ACC112 (cell line): ENCODE data around the gene LIMS1.
"Not testable (repeated sequence)": the region's sequence is repeated elsewhere in the genome, so short reads cannot be mapped to it uniquely, and the experiment has no call there.

Source experiments
- H2AFZ ChIP-seq: fragments of 200-600 bp; sonication (generic); one replicate; pipeline ENCODE4 v1.6.0; 2017; ENCODE audit warnings: antibody characterized with exemption, low read length; ENCODE audit not compliant: unreplicated experiment
- H3K27ac ChIP-seq: fragments of 200-600 bp; sonication (generic); 2 replicates; pipeline ENCODE4 v1.5.1; 2014; ENCODE audit warnings: low read depth, mild to moderate bottlenecking, antibody characterized with exemption, low read length, moderate library complexity
- H3K27me3 ChIP-seq: fragments of 200-600 bp; sonication (generic); 2 replicates; pipeline ENCODE4 v1.6.1; 2014; ENCODE audit warnings: mild to moderate bottlenecking, antibody characterized with exemption, low read length, moderate library complexity, mixed read lengths; ENCODE audit not compliant: insufficient read depth
- H3K36me3 ChIP-seq: fragments of 200-600 bp; sonication (generic); 2 replicates; pipeline ENCODE4 v1.6.1; 2016; ENCODE audit warnings: mild to moderate bottlenecking, antibody characterized with exemption, low read length, moderate library complexity, mixed read lengths; ENCODE audit not compliant: insufficient read depth
- H3K4me1 ChIP-seq: fragments of 200-600 bp; sonication (generic); one replicate; pipeline ENCODE4 v1.6.1; 2016; ENCODE audit warnings: low read length, mixed read lengths; ENCODE audit not compliant: insufficient read depth, unreplicated experiment, control insufficient read depth
- H3K4me3 ChIP-seq: fragments of 200-600 bp; sonication (generic); 2 replicates; pipeline ENCODE4 v1.5.1; 2014; ENCODE audit warnings: mild to moderate bottlenecking, low read depth, low read length
- H3K79me2 ChIP-seq: fragments of 200-600 bp; sonication (generic); one replicate; pipeline ENCODE4 v1.6.0; 2016; ENCODE audit warnings: low read length; ENCODE audit not compliant: control insufficient read depth, unreplicated experiment, insufficient read depth

LIMS1 gene

DNA sequence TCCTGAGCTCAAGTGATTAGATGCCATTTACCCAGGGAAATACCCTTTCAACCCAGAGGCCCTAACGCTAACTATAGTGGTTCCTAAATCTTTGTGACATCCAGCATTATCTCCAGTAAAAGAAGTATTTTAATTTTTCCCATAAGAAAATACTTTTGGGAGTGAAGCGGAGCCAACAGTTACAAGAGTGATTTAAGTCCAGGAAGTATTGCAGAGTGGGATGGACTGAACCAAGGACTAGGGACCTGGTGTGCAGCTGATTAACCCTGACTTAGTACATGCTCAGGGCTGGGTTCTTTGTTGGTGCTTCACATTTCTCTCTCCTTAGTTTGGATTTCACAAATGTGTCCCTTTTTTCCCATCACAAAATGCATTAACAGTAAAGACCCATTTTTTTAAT, 129.1 kb downstream of the LIMS1 start:
- H3K79me2 ChIP-seq, result peaks cover 12% of the 10 kb centered on the region
- H2AFZ ChIP-seq, H3K27me3 ChIP-seq, H3K36me3 ChIP-seq, H3K27ac ChIP-seq, H3K4me3 ChIP-seq: not testable (repeated sequence)
- peaks cover 11% of the 10 kb centered on the region for H3K4me1 ChIP-seq

DNA sequence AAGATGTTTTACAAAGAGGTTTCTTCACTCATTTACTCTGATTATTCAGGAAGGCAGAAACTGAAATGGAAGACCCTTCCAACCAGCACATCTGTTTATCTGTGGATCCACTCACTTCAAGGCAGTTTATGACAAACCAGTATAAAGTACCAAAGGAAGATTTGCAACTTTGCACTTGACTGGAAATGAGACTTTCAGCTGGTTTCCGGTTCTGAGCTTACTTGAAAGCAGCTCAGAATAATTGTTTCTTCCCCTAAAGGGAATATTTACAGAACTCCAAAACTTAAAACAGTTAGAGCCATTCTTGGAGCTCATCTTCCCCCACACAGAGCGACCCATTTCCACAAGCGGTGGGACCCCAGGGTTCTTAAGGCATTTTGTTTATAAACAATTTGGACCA, 129.8 kb downstream of the LIMS1 start:
- not testable (repeated sequence) for H3K4me3 ChIP-seq

GRCh38 chr2:108664979-108665378, 130.7 kb downstream of the LIMS1 start:
- H3K36me3 ChIP-seq, H3K79me2 ChIP-seq, H3K4me3 ChIP-seq, H3K27ac ChIP-seq, H3K27me3 ChIP-seq, H2AFZ ChIP-seq: not testable (repeated sequence)
- H3K4me1 ChIP-seq, result peaks cover 11% of the 10 kb centered on the region

More for the DNA sequence above, 129.8 kb downstream of the LIMS1 start:
- H3K4me1 ChIP-seq, result peaks cover 11% of the 10 kb centered on the region
- not testable (repeated sequence) for H3K36me3 ChIP-seq, H3K79me2 ChIP-seq, H3K27ac ChIP-seq, H2AFZ ChIP-seq, H3K27me3 ChIP-seq

DNA sequence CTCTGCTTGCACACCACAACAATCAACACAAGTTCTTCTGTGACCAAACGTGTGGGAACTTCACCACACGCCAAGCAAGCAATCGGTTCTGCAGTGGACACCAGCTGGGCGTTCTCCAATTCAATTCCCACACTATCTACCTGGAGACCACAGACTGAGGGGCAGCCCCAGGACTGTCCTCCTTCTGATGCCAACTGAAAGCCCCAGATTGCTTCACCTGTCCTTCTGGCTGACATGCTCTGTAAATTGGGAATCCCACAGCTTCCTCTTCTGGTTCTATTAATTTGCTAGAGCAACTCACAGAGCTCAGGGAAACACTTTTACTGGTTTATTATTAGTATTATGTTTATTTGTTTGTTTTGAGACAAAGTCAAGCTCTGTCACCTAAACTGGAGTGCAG, 131.7 kb downstream of the LIMS1 start:
- H3K36me3 ChIP-seq, H3K27ac ChIP-seq, H2AFZ ChIP-seq, H3K4me3 ChIP-seq, H3K27me3 ChIP-seq, H3K79me2 ChIP-seq: not testable (repeated sequence)
- H3K4me1 ChIP-seq, result peaks cover 11% of the 10 kb centered on the region

GRCh38 chr2:108667140-108667539, 132.9 kb downstream of the LIMS1 start:
- H2AFZ ChIP-seq, H3K4me1 ChIP-seq, H3K27ac ChIP-seq: not testable (repeated sequence)

GRCh38 chr2:108670282-108670681, 136.0 kb downstream of the LIMS1 start:
- H3K36me3 ChIP-seq, H3K4me3 ChIP-seq, H3K4me1 ChIP-seq, H2AFZ ChIP-seq, H3K79me2 ChIP-seq, H3K27me3 ChIP-seq, H3K27ac ChIP-seq: not testable (repeated sequence)

More at GRCh38 chr2:108667140-108667539, 132.9 kb downstream of the LIMS1 start:
- not testable (repeated sequence) for H3K79me2 ChIP-seq, H3K36me3 ChIP-seq, H3K27me3 ChIP-seq, H3K4me3 ChIP-seq

DNA sequence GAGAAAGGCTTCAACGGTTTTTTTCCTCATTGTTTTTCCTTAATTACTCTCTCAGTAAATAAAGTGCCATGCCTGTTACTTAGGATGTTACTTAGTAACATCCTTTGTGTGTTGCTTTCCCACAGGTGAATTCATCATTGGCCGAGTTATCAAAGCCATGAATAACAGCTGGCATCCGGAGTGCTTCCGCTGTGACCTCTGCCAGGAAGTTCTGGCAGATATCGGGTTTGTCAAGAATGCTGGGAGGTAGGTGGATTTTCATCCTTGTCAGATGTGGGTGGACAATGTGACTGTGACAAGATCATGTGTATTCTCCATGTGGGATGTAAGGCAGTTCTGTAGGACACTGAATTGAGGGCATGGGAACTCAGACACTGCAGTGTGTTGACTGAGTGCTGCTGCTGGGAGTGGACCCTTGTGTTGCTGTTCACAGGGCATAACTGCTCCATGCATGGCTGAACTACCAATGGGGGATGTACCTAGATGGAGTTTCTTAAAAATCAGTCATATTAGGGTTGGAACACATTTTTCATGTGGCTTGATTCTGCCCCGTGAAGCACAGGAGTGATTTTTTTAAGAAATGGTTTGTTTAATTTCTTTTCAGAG, 138.0 kb downstream of the LIMS1 start:
- not testable (repeated sequence) for H3K27ac ChIP-seq, H3K27me3 ChIP-seq, H3K4me3 ChIP-seq, H3K79me2 ChIP-seq, H3K36me3 ChIP-seq, H2AFZ ChIP-seq, H3K4me1 ChIP-seq

- peaks cover 11% of the 10 kb centered on the region for H3K4me1 ChIP-seq
- not testable (repeated sequence) for H3K27me3 ChIP-seq, H2AFZ ChIP-seq, H3K4me3 ChIP-seq, H3K27ac ChIP-seq, H3K79me2 ChIP-seq, H3K36me3 ChIP-seq
These were observed 142.3 kb downstream of the LIMS1 start for GRCh38 chr2:108676522-108676921.

GRCh38 chr2:108677239-108677744, 143.0 kb downstream of the LIMS1 start:
- not testable (repeated sequence) for H2AFZ ChIP-seq, H3K36me3 ChIP-seq, H3K27me3 ChIP-seq, H3K27ac ChIP-seq, H3K79me2 ChIP-seq, H3K4me3 ChIP-seq
- H3K4me1 ChIP-seq, result peaks cover 11% of the 10 kb centered on the region

- not testable (repeated sequence) for H3K36me3 ChIP-seq, H3K27me3 ChIP-seq, H2AFZ ChIP-seq, H3K4me3 ChIP-seq, H3K79me2 ChIP-seq
- H3K4me1 ChIP-seq, result peaks cover 11% of the 10 kb centered on the region
- H3K27ac ChIP-seq, result peak overlapping the region; percentile 40; the same call in 1 of the 2 replicates
These were observed 144.0 kb downstream of the LIMS1 start for GRCh38 chr2:108678198-108678651.

DNA sequence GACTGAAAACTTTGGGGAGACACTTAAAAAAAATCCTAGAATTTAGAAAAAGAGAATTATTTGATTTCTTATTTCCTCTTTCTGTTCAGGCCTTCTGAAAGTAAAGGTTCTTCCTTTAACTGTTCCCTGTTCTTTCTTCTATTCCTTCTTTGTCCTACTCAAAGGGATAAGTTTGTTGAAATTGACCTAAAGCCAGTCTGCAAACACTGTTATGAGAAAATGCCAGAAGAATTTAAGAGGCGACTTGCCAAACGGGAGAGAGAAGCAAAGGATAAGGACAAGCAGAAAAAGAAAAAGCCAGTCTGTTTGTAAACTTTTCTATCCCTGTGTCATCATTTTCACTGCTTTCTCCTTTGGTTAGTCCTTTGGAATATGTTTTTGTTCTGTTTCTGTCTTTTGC, 146.5 kb downstream of the LIMS1 start:
- not testable (repeated sequence) for H3K4me3 ChIP-seq, H3K27me3 ChIP-seq
- peaks cover 11% of the 10 kb centered on the region for H3K4me1 ChIP-seq

More for the DNA sequence above, 146.5 kb downstream of the LIMS1 start:
- peaks cover 15% of the 10 kb centered on the region for H3K36me3 ChIP-seq
- not testable (repeated sequence) for H3K27ac ChIP-seq, H3K79me2 ChIP-seq, H2AFZ ChIP-seq
